GM03348 (cell line): ENCODE data around the gene RPS6KA2.

ENCODE experiments used
- DNase-seq: peaks from one replicate; pipeline ENCODE4 v3.0.0; 2012; ENCODE audit warnings: low spot score

Gene RPS6KA2

DNA sequence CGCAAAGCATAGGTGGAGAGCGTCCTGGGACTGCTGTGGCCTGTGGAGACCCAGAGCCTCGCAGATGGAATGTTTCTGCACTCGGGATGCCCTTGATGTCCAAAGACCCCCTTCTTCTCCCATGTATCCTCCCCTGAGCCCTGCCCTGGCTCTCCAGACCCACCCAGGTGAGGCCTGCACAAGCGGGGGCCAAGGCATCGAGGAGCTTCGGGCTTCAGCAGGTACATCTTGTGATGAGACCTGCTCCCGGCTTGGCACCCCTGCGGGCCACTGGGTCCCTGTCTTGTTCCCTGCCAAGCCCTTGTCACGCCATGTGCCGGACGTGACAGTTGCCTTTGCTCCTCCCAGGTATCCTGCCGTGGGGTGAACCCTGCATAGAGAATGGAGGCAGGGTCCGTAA, 125.8 kb downstream of the RPS6KA2 start:
- no peak for DNase-seq

- DNase-seq: no peak
Observed at GRCh38 chr6:166500246-166500645, 126.8 kb downstream of the RPS6KA2 start.

- DNase-seq: no peak
Observed at GRCh38 chr6:166499350-166500163, 127.5 kb downstream of the RPS6KA2 start.

GRCh38 chr6:166498661-166499349, 128.2 kb downstream of the RPS6KA2 start:
- no peak for DNase-seq

GRCh38 chr6:166498228-166498627, 128.8 kb downstream of the RPS6KA2 start:
- no peak for DNase-seq

GRCh38 chr6:166497087-166497899, 129.8 kb downstream of the RPS6KA2 start:
- no peak for DNase-seq

DNA sequence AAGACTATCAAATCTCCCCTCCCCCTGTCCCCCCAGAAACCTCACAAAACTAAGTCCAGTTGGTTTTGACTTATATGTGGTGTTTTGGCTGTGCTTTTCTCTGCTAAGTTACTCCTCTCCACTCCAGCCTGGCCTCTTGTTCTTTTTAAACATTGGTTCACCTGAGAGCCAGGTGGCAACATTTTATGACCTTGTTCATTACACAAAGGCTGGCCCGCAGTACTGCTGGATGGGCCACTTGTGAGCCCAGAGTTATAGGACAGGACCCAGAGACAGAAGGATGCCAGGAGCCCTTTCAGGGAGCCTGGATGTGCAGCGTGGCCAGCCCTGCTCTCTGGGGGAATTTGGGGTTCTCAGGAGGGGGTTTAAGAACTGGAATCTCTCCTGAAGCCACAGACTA, 130.6 kb downstream of the RPS6KA2 start:
- DNase-seq: no peak

DNA sequence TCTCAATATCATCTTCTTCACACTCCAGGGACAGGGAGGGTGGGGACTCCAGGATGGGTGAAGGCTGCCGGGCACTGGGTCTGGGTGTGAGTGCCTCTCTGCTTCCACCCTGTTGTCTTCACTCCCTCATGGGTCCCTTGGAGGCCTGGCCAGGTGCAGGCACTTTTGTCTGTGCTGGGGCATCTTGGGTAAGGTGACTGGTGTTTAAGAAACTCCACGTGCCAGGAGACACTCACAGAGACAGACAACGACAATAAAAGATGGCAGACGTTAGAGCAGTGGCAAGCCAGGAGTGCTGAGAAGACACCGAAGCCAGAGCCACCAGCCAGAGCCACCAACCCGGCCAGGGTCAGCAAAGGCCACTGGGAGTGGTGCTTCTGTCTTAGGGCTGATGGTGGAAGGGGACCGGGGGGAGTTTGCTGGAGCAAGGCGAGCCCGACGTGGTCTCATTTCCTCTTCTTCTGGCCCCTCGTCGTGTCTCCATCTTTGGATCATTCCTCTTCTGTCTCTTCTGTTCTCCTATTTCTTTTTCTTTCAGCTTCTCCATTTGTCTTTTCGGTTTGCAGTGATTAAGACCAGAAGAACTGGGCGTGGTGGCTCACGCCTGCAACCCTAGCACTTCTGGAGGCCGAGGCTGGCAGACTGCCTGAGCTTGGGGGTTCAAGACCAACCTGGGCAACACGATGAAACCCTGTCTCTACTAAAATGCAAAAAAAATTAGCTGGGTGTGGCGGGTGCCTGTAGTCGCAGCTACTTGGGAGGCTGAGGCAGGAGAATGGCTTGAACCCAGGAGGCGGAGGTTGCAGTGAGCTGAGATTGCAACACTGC, 131.3 kb downstream of the RPS6KA2 start:
- no peak for DNase-seq

DNA sequence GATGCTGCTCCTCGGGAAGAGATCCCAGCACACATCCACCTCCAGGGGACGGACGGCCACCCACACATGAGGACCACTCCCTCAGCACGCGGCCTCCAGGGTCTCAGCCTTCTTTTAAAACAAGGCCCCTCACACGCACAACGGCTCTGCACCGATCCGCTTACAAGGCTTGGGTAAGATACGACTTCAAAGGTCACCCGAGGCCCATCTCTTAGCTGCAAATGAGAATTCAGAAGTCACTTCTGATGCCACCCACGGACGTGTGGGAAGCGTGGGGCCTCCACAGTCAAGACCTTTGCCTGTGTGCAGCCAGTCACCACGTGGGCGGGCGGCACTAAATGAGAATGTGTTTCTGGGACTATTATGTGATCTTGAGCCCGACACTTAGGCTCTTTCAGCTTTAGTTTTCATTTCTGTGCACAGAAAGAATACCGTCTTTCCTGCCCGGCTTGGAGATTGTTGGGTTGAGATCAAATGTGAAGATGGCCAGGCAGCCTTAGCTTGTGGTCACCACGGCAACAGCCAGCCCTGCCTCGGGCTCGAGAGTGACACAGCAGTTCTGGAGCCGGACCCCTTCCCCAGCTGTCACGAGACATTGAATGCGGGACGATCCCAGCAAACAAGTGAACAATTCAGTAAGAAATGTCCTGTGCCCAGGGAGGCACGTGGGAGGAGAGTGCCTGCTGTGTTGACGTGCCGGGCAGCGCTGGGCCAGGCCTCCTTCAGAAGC, 132.1 kb downstream of the RPS6KA2 start:
- no peak for DNase-seq

DNA sequence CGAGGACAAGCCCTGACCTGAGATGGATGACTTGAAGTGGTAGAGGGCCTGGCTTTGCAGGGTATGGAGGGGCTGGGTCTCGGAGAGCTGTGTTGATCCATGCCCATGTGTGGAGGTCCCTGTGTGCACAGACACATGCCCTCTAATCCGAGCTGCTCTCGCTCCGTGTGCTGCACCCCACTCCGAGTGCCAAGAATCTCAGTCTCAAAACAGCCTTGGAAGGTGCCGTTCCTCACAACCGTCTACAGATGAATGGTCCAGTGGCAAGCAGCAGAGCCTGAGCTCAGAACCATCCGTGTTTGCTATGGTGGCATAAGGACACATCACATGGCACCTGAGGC, 133.0 kb downstream of the RPS6KA2 start:
- DNase-seq: no peak

GRCh38 chr6:166493427-166494100, 133.5 kb downstream of the RPS6KA2 start:
- no peak for DNase-seq

DNA sequence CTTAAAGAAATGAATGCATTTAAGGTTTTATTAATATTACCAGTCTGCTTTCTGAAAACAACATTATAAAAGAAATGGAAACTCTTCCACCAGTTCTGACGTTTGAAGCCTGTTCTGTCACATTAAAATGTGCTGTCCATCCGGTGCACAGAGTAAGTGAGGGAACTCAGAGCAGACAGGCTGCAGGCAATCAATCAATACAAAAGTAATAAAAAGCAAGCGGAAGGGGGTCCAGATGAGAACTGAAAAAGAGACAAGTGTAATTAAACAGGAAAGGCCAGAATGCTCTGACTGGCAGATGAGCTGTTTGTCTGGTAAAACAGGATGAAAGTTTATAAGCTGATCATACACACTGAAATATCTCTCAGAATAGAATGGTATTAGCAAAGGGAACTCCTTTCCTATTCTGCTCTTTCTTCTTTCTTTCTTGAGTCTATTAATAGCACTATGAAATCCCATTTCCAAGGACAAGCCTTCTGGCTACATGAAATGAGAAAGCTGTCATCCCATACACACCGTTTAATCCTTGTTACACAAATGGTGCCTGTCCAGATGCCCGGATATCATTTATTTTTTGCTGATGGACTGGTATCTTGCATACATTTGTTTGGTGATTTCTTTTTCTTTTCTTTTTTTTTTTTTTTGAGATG, 134.8 kb downstream of the RPS6KA2 start:
- no peak for DNase-seq

DNA sequence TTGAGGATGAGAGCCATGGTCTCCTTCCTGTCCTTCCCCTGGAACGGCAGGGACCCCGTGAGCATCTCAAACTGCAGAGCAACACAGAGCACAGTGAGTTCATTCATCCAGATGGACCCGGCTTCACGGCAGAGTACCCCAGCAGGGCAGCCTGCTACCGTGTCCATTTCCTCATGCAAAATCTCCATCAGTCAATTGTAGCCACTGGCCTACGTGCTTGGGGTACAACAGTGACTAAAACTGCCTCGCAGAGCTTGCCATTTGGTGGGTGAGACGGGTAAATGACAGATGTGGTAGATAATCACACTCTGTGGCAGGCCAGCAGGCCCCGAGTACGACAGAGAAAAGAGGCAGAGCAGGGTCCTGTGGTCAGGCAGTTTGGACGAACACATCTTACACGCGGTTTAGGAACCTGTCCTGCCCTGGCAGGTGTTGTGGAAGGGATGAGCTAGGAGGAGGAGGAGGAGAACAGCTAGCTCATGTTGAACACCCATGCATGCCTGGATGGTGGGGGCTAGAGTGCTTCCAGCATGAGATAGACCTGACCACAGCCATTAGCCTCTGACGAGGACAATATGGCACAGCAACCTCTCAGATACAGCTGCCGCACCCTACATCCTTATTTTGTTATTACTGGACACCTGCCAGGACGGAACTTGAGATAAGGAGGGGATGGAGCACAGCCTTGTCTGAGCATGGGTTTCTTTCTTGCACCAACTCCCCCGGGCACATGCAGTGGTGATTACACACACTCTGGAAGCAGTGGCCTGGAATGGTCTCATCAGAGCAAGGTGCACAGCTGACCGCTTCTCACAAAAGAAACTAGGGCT, 136.2 kb downstream of the RPS6KA2 start:
- no peak for DNase-seq

DNA sequence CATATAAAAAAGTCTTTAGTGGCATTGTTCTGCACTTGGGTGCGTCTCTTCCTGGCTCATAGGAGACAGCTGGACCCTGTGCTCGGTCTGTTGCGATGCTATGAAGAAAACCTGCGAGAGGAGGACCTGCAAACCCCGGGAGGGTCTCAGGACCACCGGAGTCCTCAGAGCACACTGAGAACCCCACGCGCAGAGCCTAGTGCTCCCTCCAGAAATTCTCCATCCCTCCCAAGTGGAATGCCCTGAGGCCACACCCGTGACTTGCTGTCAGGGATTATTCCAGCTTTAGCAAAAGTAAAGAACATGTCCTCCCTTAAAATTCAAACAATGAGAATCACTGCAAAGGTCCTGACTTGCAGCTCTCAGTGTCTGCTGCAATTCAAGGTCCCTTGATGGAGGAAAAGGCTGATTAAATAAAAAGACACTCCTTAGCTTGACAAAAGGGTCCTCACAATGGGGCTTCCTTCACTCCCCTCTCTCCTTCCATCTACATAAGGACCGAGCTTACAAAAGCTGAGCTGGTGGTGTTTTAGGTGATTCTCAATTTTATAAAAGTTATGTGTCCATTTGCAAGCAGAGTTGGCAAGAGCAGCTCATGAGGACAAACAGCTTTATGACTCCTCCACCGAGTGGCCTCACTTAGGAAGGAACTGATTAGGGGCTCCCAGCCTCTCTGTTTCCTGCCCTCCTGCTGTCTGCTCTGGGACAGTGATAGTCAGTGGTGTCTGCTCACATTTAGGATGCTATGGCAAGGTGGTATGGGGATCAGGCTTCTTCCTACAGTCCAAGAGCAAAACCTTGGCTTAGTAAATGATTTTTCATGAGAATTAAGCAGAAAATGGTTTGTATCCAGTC, 137.5 kb downstream of the RPS6KA2 start:
- DNase-seq: no peak

- DNase-seq: no peak
Observed at GRCh38 chr6:166488701-166489100, 138.3 kb downstream of the RPS6KA2 start.

DNA sequence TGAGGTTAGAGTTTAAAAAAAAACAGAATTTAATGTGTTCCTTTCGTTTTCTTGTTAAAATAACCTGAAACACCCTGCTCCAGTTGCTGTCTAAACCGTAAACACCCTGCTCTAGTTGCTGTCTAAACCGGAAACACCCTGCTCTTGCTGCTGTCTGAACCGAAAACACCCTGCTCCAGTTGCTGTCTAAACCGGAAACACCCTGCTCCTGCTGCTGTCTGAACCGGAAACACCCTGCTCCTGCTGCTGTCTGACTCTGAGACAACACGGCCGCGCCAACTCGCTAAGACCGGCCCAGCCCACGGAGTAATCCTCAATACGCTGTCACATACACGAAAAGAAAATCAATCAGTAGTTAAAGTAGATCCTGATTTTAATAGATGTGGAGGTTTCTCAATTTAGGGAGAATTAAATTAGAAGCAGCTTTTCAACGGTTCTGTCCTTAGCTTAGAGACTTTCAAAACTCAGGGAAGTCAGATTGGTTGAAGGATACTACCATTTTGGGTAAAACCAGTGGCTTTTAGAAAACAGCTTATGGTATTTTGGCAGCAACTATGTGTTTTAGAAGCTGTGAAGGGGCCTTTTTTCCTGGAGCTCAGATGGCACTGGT, 138.9 kb downstream of the RPS6KA2 start:
- no peak for DNase-seq

DNA sequence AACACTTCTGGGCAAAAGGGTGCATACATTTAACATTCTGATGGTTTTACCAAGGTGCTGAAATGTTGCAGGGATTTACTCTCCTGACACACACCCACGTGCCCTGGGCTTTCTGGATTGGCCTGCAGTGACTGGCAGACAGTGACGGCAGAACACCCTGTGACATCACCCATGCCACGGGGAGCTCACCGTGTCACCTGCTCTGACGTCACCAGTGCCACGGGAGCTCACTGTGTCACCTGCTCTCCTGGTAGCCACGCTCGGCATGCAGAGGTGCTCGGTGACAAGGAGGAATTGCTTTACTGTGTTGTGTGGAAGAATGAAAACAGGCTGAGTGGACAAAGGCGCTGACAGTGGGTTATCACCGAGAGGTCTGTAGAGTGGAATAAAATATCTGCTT, 139.9 kb downstream of the RPS6KA2 start:
- DNase-seq: no peak

- DNase-seq: no peak
Observed at GRCh38 chr6:166486536-166486880, 140.5 kb downstream of the RPS6KA2 start.
